Psoas muscle (tissue), 8 donors: ENCODE measurements around the gene PCNX2. TPM values are rescaled to one million over a fixed set of nuclear protein-coding genes. Genes with fewer than 3 reads are reported as not detected.
A peak's percentile ranks its signal among the peaks of the same experiment; 100 is the strongest.

ENCODE experiments used
- ATAC-seq, 4 donors: fragments of 200-7000 bp; cut with Tn5 transposase; one replicate each; pipeline ENCODE4 v1.9.1; 2020; ENCODE audit warnings: moderate library complexity in 3 of 4, mild to moderate bottlenecking in 2 of 4
- DNase-seq, 2 donors: peaks; one replicate each; pipeline ENCODE4 v3.0.0-alpha.2; 2020
- H3K27ac ChIP-seq: fragments of 200-600 bp; one replicate; pipeline ENCODE4 v1.8.0; 2022
- H3K27me3 ChIP-seq, 3 donors: fragments of 200-600 bp in 1 of 3; one replicate each; pipeline versions ENCODE4 v1.6.1 to v1.8.0; 2013 to 2022; ENCODE audit warnings: low read length in 2 of 3, mild to moderate bottlenecking in 2 of 3, moderate library complexity in 1 of 3; ENCODE audit not compliant: insufficient read depth in 3 of 3
- H3K36me3 ChIP-seq, 2 donors: fragments of 200-600 bp in 1 of 2; one replicate each; pipeline versions ENCODE4 v1.6.1 to v1.8.0; 2013 to 2022; ENCODE audit warnings: low read depth in 1 of 2, mild to moderate bottlenecking in 1 of 2, moderate library complexity in 1 of 2; ENCODE audit not compliant: insufficient read depth in 1 of 2
- H3K4me1 ChIP-seq: fragments of 200-600 bp; one replicate; pipeline ENCODE4 v1.8.0; 2022
- H3K4me3 ChIP-seq: fragments of 200-600 bp; one replicate; pipeline ENCODE4 v1.8.0; 2022; ENCODE audit warnings: mild to moderate bottlenecking
- H3K9me3 ChIP-seq: fragments of 200-600 bp; one replicate; pipeline ENCODE4 v1.8.0; 2022
- WGBS, 3 donors: extraction: QIAGEN DNeasy Blood & Tissue Kit; methylation state at CpG; one replicate each; pipeline versions ENCODE4 v1.1.6 to v1.1.7; 2013; 5-methylcytosine and 5-hydroxymethylcytosine counted together
- intact Hi-C, 2 donors: fragments of 100-400 bp; cut with DNase I; formaldehyde crosslinking; loops; one replicate each; pipeline versions ENCODE4 v1.11.0 to v1.14.2; 2022
- polyA plus RNA-seq, 3 donors: library from polyadenylated mRNA; stranded (reverse); fragments of 200-250 nt; gene quantifications; one replicate each; pipeline ENCODE4 v1.2.3, GENCODE V29; 2013
- total RNA-seq, 4 donors: library from RNA; stranded (reverse); fragmentation: NEBNext Ultra II Directional in 2 of 4; extraction: Animal tissue kit (Norgen Biotek cat#: 25700) in 2 of 4; gene quantifications; one replicate each; pipeline versions ENCODE4 v1.2.1 to v1.2.4, GENCODE V29; 2021 to 2023
- TF ChIP-seq, protein P1 (sequence below): fragments of 200-600 bp; IDR thresholded peaks from one replicate; pipeline ENCODE4 v1.8.0; 2022; ENCODE audit warnings: antibody characterized with exemption
- donor health status: healthy with polysubstance abuse.
- donor health status: DM: no; HTN: no; CAD: no; lungs with moderate emphysema.
- donor health status: Bipolar disorder and iron deficiency.
- donor health status: healthy.
- donor health status: DM: yes; HTN: yes; CAD: no.
- donor health status: DM: no; HTN: no; CAD: no.
- donor health status: DM: no; HTN: no; CAD: no.
- donor health status: DM: yes; HTN: yes; CAD: no.

Gene PCNX2
- total and polyA plus RNA-seq, 7 donors: 0.16 to 1.1 (median 0.54) TPM

DNA sequence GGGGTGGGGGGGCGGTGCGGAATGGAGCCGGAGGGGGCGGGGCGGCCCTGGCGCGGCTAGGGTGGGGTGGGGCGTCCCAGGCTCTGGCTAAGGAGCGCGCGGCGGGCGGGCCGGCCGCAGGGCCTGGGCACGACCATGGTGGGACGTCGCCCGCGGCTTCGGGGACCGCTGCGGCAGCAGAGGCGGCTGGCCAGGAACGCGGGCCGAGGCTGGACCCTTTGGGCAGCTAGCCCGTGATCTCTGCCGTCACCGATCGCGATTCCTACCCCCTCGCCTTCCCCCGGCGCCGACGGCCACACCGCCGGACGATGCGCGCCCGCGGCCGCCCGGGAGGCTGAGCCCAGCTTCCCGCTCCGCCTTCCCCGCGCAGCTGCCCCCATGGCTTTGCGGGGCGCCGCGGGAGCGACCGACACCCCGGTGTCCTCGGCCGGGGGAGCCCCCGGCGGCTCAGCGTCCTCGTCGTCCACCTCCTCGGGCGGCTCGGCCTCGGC is 32.2 kb upstream of the PCNX2 start, which contains the start of gene MAP3K21:
TSS of gene MAP3K21 (plus strand) at position 74 of the 491 bp plus-strand sequence. CDS start at position 379, 305 bp downstream.
- Histone ChIP-seq H3K4me3 (peak within 1 kb of the TSS; percentile 67), H3K27me3 (peaks cover 0 to 40% (median 2%) of the 10 kb centered on the region in 3 donors), H3K27ac (peak within 1 kb of the TSS; percentile 16), H3K9me3 (no peaks in the 10 kb centered on the region), H3K4me1 (no peaks in the 10 kb centered on the region), H3K36me3 (no peaks in the 10 kb centered on the region)
- peak in 3 of 4 donors; percentile 64 to 82 (median 73) for ATAC-seq
- no peak for DNase-seq
- 0 to 1% (median 1%) methylated on average over 6 to 67 of the region's 68 CpGs for WGBS, 3 donors
- TF ChIP-seq, protein P1, sequence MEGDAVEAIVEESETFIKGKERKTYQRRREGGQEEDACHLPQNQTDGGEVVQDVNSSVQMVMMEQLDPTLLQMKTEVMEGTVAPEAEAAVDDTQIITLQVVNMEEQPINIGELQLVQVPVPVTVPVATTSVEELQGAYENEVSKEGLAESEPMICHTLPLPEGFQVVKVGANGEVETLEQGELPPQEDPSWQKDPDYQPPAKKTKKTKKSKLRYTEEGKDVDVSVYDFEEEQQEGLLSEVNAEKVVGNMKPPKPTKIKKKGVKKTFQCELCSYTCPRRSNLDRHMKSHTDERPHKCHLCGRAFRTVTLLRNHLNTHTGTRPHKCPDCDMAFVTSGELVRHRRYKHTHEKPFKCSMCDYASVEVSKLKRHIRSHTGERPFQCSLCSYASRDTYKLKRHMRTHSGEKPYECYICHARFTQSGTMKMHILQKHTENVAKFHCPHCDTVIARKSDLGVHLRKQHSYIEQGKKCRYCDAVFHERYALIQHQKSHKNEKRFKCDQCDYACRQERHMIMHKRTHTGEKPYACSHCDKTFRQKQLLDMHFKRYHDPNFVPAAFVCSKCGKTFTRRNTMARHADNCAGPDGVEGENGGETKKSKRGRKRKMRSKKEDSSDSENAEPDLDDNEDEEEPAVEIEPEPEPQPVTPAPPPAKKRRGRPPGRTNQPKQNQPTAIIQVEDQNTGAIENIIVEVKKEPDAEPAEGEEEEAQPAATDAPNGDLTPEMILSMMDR: no peak
- intact Hi-C loops: no loop called here

DNA sequence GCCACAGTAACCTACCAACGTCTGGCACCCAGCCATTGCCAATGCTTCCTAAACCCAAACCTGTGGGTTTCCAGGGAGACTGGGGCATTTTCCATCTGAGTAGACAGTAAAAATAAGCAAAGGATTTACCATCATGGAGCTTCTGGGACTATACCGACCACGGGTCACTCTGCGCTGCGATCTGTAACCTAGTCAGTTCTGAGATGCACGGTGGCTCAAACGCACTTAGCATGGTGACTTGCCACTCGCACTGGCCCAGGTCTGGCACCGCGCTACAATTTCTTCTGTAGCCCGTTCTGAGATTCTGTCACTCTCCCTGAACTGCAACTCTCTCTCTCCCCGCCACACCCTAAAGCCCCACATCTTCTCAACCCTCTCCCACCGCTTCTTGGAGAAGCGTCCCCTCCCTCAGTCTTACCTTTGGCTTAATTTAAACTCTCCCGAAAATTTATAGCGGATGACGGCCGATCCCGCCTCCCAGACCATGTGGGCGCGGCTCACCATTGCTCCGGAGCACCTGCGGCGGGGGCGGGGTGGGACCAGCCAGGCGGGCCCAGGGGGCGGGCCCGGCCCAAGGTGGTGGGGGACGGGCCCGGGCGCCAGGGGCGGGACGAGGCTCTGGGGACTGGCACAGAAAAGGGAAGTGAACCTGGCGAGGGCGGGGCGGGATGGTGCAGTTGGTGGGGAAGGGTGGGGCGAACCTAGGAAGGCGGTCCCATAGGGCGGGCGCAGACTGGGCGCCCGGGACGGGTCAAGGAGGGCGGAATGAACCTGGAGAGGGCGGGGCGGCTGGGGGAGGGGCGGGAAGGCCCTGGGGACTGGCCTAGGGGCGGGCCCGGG is 31.5 kb upstream of the PCNX2 start:
- ATAC-seq: peak; percentile 82 to 87 (median 85)
- Histone ChIP-seq H3K27me3 (peaks cover 0 to 40% (median 2%) of the 10 kb centered on the region in 3 donors), H3K9me3 (no peaks in the 10 kb centered on the region), H3K4me3 (peak overlapping the region; percentile 67), H3K36me3 (no peaks in the 10 kb centered on the region), H3K27ac (no peak overlapping the region), H3K4me1 (no peaks in the 10 kb centered on the region)
- WGBS, 3 donors: 3 to 4% (median 3%) methylated on average over 37 to 49 of the region's 49 CpGs
- peak; percentile 77 to 83 for DNase-seq
- TF ChIP-seq, protein P1: no peak
- intact Hi-C loops: no loop called here

DNA sequence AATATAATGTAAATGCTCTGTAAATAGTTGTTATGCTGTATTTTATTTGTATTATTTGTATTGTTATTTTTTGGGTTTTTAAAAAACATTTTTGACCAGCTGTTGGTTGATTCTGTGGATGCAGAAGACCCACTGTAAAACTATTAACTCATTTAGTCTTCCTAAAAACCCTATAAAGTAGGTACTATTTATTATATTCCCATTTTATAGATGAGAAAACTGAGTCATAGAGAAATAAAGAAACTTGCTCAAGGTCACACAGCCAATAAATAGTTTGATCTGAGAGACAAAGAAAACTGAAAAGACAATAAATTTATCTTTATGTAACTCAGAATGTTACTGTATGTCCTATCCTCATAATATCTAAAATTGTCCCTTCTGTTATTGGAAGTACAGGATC is 30.8 kb upstream of the PCNX2 start:
- H3K9me3 ChIP-seq: no peaks in the 10 kb centered on the region
- H3K4me1 ChIP-seq: no peaks in the 10 kb centered on the region
- intact Hi-C loops: no loop called here
- no peak overlapping the region for H3K27ac ChIP-seq
- ATAC-seq (no peak), DNase-seq (no peak)
- TF ChIP-seq, protein P1: no peak
- H3K36me3 ChIP-seq: no peaks in the 10 kb centered on the region
- peaks cover 0 to 40% (median 2%) of the 10 kb centered on the region in 3 donors for H3K27me3 ChIP-seq
- H3K4me3 ChIP-seq: no peak overlapping the region

DNA sequence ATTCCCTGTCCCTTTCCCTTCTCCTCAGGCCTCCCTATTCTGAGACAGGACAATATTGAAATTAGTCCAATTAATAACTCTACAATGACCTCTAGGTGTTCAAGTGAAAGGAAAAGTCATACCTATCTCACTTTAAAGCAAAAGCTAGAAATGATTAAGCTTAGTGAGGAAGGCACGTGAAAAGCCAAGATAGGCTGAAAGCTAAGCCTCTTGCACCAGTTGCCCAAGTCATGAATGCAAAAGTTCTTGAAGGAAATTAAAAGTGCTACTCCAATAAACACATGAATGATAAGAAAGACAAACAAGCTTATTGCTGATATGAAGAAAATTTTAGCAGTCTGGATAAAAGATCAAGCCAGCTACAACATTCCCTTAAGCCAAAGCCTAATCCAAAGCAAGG is 28.2 kb upstream of the PCNX2 start:
- intact Hi-C loops: no loop called here
- DNase-seq (no peak), ATAC-seq (no peak)
- Histone ChIP-seq H3K4me3 (no peak overlapping the region), H3K9me3 (no peaks in the 10 kb centered on the region), H3K27ac (no peak overlapping the region), H3K36me3 (no peaks in the 10 kb centered on the region), H3K4me1 (no peaks in the 10 kb centered on the region), H3K27me3 (peaks cover 0 to 24% (median 1%) of the 10 kb centered on the region in 3 donors)
- TF ChIP-seq, protein P1: no peak
- WGBS, 3 donors: 92 to 95% (median 92%) methylated on average over 1 of the region's 1 CpG
